Karpas-422 (cell line): ENCODE data around the gene GRM2. TPM values are rescaled to one million over a fixed set of nuclear protein-coding genes. Genes with fewer than 3 reads are reported as not detected.

Experiments used
- DNase-seq: peaks from one replicate; pipeline ENCODE4 v3.0.0-alpha.2; 2015
- H2AFZ ChIP-seq: fragments of 200-600 bp; sonication (generic); 2 replicates; pipeline ENCODE4 v1.6.1; 2014; ENCODE audit warnings: antibody characterized with exemption, low read length, mixed read lengths
- H3K27ac ChIP-seq: fragments of 200-600 bp; sonication (generic); 2 replicates; pipeline ENCODE4 v1.5.1; 2014; ENCODE audit warnings: mild to moderate bottlenecking, low read length, moderate library complexity
- H3K27me3 ChIP-seq: fragments of 200-600 bp; sonication (generic); 2 replicates; pipeline ENCODE4 v1.6.1; 2014; ENCODE audit warnings: low read length, mixed read lengths
- H3K36me3 ChIP-seq: fragments of 200-600 bp; sonication (generic); 2 replicates; pipeline ENCODE4 v1.6.1; 2014; ENCODE audit warnings: low read length, mixed read lengths; ENCODE audit not compliant: insufficient read depth
- H3K4me1 ChIP-seq: fragments of 200-600 bp; sonication (generic); 2 replicates; pipeline ENCODE4 v1.6.1; 2014; ENCODE audit warnings: mild to moderate bottlenecking, low read length, mixed read lengths
- H3K4me2 ChIP-seq: fragments of 200-600 bp; sonication (generic); 2 replicates; pipeline ENCODE4 v1.6.1; 2014; ENCODE audit warnings: low read length, low read depth, mild to moderate bottlenecking; ENCODE audit not compliant: poor library complexity, severe bottlenecking
- H3K4me3 ChIP-seq: fragments of 200-600 bp; sonication (generic); 2 replicates; pipeline ENCODE4 v1.5.1; 2014; ENCODE audit warnings: mild to moderate bottlenecking, antibody characterized with exemption, low read length, mixed read lengths
- H3K79me2 ChIP-seq: fragments of 200-600 bp; sonication (generic); 2 replicates; pipeline ENCODE4 v1.6.1; 2014; ENCODE audit warnings: mild to moderate bottlenecking, low read length, mixed read lengths
- H3K9ac ChIP-seq: fragments of 200-600 bp; sonication (generic); 2 replicates; pipeline ENCODE4 v1.6.0; 2014; ENCODE audit warnings: low read length
- H3K9me2 ChIP-seq: fragments of 200-600 bp; sonication (generic), shearing (Covaris generic); replicated peaks from 2 replicates; pipeline ENCODE4 v1.6.0; 2014; ENCODE audit warnings: mild to moderate bottlenecking, low read length, moderate library complexity; ENCODE audit not compliant: insufficient read depth
- H3K9me3 ChIP-seq: fragments of 300-700, 200-600 bp; sonication (generic); 2 replicates; pipeline ENCODE4 v1.6.1; 2014; ENCODE audit warnings: low read length, mixed read lengths
- H4K20me1 ChIP-seq: fragments of 200-600 bp; sonication (generic); 2 replicates; pipeline ENCODE4 v1.6.1; 2014; ENCODE audit warnings: mild to moderate bottlenecking, antibody characterized with exemption, low read length, low read depth; ENCODE audit not compliant: insufficient read depth
- total RNA-seq: library from RNA; depleted of rRNA; stranded (reverse); fragments of >200 nt; shearing (Covaris generic); gene quantifications from 2 replicates; pipeline ENCODE4 v1.2.3, GENCODE V29; 2014; ENCODE audit warnings: low replicate concordance

The GRM2 gene
- total RNA-seq, 1 experiment from 2014 or later = 0.19 TPM

DNA sequence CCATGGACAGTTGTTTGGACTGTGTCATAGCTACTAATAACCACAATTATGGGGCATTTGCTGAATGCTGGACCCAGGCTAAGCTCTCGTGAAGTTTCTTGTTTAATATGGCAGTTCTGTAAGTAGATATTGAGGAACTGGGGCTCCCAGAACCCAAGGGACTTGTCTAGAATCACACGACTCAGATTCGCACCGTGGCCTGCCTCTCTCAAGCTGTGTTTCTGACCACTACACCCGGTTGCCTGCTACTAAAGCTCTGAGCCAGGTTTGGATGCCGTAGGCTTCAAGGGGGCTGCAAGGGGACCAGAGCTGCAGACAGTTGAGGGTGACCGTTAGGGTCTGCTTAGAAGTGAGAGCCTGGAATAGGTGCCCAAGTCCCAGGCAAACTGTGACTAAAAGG, 24.3 kb upstream of the GRM2 start:
- no peak for DNase-seq
- peaks cover 27% of the 10 kb centered on the region for H3K36me3 ChIP-seq
- H3K79me2 ChIP-seq = peaks cover 72% of the 10 kb centered on the region
- no peak overlapping the region for H2AFZ ChIP-seq
- H3K9me3 ChIP-seq = no peaks in the 10 kb centered on the region
- no peak overlapping the region for H3K9ac ChIP-seq
- peaks cover 51% of the 10 kb centered on the region for H3K4me1 ChIP-seq
- H3K27me3 ChIP-seq = no peaks in the 10 kb centered on the region
- H4K20me1 ChIP-seq = peaks cover 13% of the 10 kb centered on the region
- H3K9me2 ChIP-seq = no peaks in the 10 kb centered on the region
- no peak overlapping the region for H3K4me3 ChIP-seq
- H3K4me2 ChIP-seq = no peak overlapping the region
- no peak overlapping the region for H3K27ac ChIP-seq

DNA sequence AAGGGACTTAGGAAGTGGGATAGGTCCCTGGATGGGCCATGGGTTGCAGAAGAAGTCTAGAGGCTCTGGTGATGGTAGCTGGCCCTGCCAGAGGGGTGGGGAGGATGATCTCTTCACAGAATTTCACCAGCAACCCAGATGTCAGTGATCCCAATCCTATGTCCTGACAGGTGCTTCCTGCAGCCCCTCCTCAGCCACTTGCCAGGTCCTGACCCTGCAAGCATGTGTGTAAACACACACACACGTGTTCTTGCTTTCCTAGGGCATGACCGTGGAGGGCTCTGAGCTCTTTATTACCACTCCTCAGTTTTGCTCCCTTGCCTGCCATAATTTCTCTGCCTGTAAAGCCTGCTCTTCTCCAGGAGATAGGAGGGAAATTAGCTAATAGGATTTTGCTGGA, 23.3 kb upstream of the GRM2 start:
- H2AFZ ChIP-seq = no peak overlapping the region
- H3K4me2 ChIP-seq = no peak overlapping the region
- H3K79me2 ChIP-seq = peaks cover 64% of the 10 kb centered on the region
- H3K36me3 ChIP-seq = peaks cover 27% of the 10 kb centered on the region
- no peaks in the 10 kb centered on the region for H3K9me3 ChIP-seq
- peaks cover 40% of the 10 kb centered on the region for H3K4me1 ChIP-seq
- no peak overlapping the region for H3K9ac ChIP-seq
- H3K27me3 ChIP-seq = no peaks in the 10 kb centered on the region
- H3K4me3 ChIP-seq = no peak overlapping the region
- DNase-seq = no peak
- no peaks in the 10 kb centered on the region for H3K9me2 ChIP-seq
- peaks cover 13% of the 10 kb centered on the region for H4K20me1 ChIP-seq
- H3K27ac ChIP-seq = no peak overlapping the region

- Histone ChIP-seq H2AFZ (no peak overlapping the region), H3K4me1 (peaks cover 24% of the 10 kb centered on the region), H3K9me2 (no peaks in the 10 kb centered on the region), H3K4me2 (no peak overlapping the region), H3K27ac (no peak overlapping the region), H3K27me3 (no peaks in the 10 kb centered on the region), H4K20me1 (peaks cover 8% of the 10 kb centered on the region), H3K9me3 (no peaks in the 10 kb centered on the region), H3K4me3 (no peak overlapping the region), H3K9ac (no peak overlapping the region), H3K36me3 (peaks cover 27% of the 10 kb centered on the region), H3K79me2 (peaks cover 50% of the 10 kb centered on the region)
- DNase-seq = no peak
These were observed 21.7 kb upstream of the GRM2 start for GRCh38 chr3:51684971-51685751.

- DNase-seq = no peak
- H3K4me2 ChIP-seq = no peak overlapping the region
- no peak overlapping the region for H2AFZ ChIP-seq
- no peaks in the 10 kb centered on the region for H3K27me3 ChIP-seq
- peaks cover 8% of the 10 kb centered on the region for H4K20me1 ChIP-seq
- no peak overlapping the region for H3K4me3 ChIP-seq
- H3K4me1 ChIP-seq = peaks cover 15% of the 10 kb centered on the region
- H3K27ac ChIP-seq = no peak overlapping the region
- no peak overlapping the region for H3K9ac ChIP-seq
- H3K9me2 ChIP-seq = no peaks in the 10 kb centered on the region
- peaks cover 27% of the 10 kb centered on the region for H3K36me3 ChIP-seq
- peaks cover 46% of the 10 kb centered on the region for H3K79me2 ChIP-seq
- no peaks in the 10 kb centered on the region for H3K9me3 ChIP-seq
These were observed 20.8 kb upstream of the GRM2 start for GRCh38 chr3:51686056-51686455.

GRCh38 chr3:51686512-51687215, 20.2 kb upstream of the GRM2 start:
- H3K9me3 ChIP-seq = no peaks in the 10 kb centered on the region
- H3K4me1 ChIP-seq = peaks cover 9% of the 10 kb centered on the region
- H3K4me2 ChIP-seq = no peak overlapping the region
- H3K9me2 ChIP-seq = no peaks in the 10 kb centered on the region
- H3K79me2 ChIP-seq = peaks cover 46% of the 10 kb centered on the region
- H3K36me3 ChIP-seq = peaks cover 27% of the 10 kb centered on the region
- H3K27ac ChIP-seq = no peak overlapping the region
- peaks cover 8% of the 10 kb centered on the region for H4K20me1 ChIP-seq
- no peak overlapping the region for H3K9ac ChIP-seq
- DNase-seq = no peak
- no peaks in the 10 kb centered on the region for H3K27me3 ChIP-seq
- no peak overlapping the region for H3K4me3 ChIP-seq
- no peak overlapping the region for H2AFZ ChIP-seq

GRCh38 chr3:51687431-51688205, 19.2 kb upstream of the GRM2 start:
- no peaks in the 10 kb centered on the region for H3K9me2 ChIP-seq
- DNase-seq = no peak
- H3K27me3 ChIP-seq = no peaks in the 10 kb centered on the region
- H3K4me1 ChIP-seq = peaks cover 1% of the 10 kb centered on the region
- H3K79me2 ChIP-seq = peaks cover 41% of the 10 kb centered on the region
- peaks cover 23% of the 10 kb centered on the region for H3K36me3 ChIP-seq
- no peak overlapping the region for H3K27ac ChIP-seq
- H4K20me1 ChIP-seq = peaks cover 8% of the 10 kb centered on the region
- no peak overlapping the region for H3K4me3 ChIP-seq
- no peak overlapping the region for H3K4me2 ChIP-seq
- H3K9me3 ChIP-seq = no peaks in the 10 kb centered on the region
- no peak overlapping the region for H3K9ac ChIP-seq
- H2AFZ ChIP-seq = no peak overlapping the region

GRCh38 chr3:51688206-51688600, 18.7 kb upstream of the GRM2 start:
- H3K9me3 ChIP-seq = no peaks in the 10 kb centered on the region
- no peaks in the 10 kb centered on the region for H3K4me1 ChIP-seq
- no peaks in the 10 kb centered on the region for H3K27me3 ChIP-seq
- DNase-seq = no peak
- no peak overlapping the region for H3K9ac ChIP-seq
- H3K36me3 ChIP-seq = peaks cover 19% of the 10 kb centered on the region
- H3K27ac ChIP-seq = no peak overlapping the region
- no peak overlapping the region for H3K4me2 ChIP-seq
- H4K20me1 ChIP-seq = peaks cover 5% of the 10 kb centered on the region; the same call in 1 of the 2 replicates
- H3K79me2 ChIP-seq = peaks cover 35% of the 10 kb centered on the region
- no peaks in the 10 kb centered on the region for H3K9me2 ChIP-seq
- no peak overlapping the region for H2AFZ ChIP-seq
- no peak overlapping the region for H3K4me3 ChIP-seq

DNA sequence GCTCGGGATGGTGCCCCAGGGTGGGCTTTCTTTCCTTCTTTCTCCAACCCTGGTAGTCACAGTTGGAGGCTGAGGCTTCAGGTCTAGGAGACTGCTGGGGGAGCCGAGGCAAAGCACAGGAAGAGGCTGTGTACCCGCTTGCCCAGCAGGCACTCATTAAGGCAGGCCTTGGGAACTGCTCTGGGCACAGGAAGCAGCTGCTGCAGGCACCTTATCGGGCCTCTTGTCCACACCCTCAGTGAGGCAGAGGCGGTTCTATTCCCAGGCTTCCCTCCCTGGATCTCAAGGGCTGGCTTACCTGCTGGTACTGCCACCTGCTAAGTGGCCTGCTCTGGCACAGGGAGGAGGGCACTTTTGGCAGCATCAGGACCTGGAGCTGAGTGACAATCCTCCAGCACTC, 15.8 kb upstream of the GRM2 start:
- no peaks in the 10 kb centered on the region for H3K27me3 ChIP-seq
- no peaks in the 10 kb centered on the region for H3K4me1 ChIP-seq
- H3K4me2 ChIP-seq = no peak overlapping the region
- peaks cover 10% of the 10 kb centered on the region; the same call in 1 of the 2 replicates for H4K20me1 ChIP-seq
- H3K27ac ChIP-seq = no peak overlapping the region
- H2AFZ ChIP-seq = no peak overlapping the region
- H3K9me2 ChIP-seq = no peaks in the 10 kb centered on the region
- no peak for DNase-seq
- 0 out of 2 replicates have a peak, but pooled peaks cover 3% of the 10 kb centered on the region for H3K36me3 ChIP-seq
- no peak overlapping the region for H3K4me3 ChIP-seq
- peaks cover 17% of the 10 kb centered on the region; the same call in 1 of the 2 replicates for H3K79me2 ChIP-seq
- H3K9me3 ChIP-seq = no peaks in the 10 kb centered on the region
- no peak overlapping the region for H3K9ac ChIP-seq
